ENCODE measurements around the gene MSI1. TPM values are rescaled to one million over a fixed set of nuclear protein-coding genes. Genes with fewer than 3 reads are reported as not detected.
A peak's percentile ranks its signal among the peaks of the same experiment; 100 is the strongest.

MSI1 gene
- total RNA-seq, 1 experiment from 2014 or later = 4.1 TPM

DNA sequence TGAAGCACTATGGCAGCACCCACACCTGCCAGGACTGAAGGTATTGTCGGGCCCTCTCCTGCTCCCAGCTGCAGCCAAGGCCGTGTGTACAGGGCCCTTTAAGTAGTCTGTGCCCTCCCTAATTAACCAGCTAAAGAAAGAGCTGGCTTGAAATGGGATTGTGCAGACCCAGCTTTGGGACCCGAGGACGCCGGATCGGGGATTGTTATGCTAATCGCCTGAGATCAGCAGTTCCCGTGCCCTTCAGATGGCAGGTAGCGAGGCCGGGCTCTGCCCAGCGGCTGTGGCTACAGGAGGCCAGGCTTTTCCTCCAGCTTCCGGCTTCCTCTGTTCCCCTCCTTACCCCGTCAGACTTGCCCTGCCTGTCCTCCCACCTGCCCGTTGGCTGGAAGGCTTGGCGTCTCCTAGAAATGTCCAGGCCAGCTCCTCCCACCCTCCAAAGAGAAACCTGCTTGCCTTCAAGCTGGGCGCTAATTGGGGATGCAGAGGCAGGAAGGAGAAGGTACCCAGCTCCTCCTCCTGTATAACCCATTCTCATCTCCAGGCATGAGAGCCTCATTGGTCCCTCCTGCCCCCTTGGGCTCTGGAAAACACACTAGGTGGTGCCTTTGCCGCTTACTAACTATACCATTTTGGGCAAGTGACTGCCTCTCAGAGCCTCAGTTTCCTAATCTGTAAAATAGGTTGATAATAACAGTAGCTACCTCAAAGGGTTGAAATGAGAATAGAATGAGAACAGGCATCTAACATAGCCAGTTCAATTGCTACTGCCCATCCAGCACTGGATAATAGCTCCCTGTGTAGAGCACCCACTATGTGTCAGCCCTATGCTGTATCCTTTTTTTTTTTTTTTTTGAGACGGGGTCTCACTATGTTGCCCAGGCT, 25.8 kb upstream of the MSI1 start:
- TF ChIP-seq POLR2AphosphoS5 (IDR thresholded peaks at IDR 0.05; ENCODE audit: low read depth, low read length) = no peak
- TF ChIP-seq SIN3A (IDR thresholded peaks at IDR 0.05; ENCODE audit: borderline replicate concordance, insufficient read depth, low read depth, low read length) = no peak
- TF ChIP-seq, protein P1, sequence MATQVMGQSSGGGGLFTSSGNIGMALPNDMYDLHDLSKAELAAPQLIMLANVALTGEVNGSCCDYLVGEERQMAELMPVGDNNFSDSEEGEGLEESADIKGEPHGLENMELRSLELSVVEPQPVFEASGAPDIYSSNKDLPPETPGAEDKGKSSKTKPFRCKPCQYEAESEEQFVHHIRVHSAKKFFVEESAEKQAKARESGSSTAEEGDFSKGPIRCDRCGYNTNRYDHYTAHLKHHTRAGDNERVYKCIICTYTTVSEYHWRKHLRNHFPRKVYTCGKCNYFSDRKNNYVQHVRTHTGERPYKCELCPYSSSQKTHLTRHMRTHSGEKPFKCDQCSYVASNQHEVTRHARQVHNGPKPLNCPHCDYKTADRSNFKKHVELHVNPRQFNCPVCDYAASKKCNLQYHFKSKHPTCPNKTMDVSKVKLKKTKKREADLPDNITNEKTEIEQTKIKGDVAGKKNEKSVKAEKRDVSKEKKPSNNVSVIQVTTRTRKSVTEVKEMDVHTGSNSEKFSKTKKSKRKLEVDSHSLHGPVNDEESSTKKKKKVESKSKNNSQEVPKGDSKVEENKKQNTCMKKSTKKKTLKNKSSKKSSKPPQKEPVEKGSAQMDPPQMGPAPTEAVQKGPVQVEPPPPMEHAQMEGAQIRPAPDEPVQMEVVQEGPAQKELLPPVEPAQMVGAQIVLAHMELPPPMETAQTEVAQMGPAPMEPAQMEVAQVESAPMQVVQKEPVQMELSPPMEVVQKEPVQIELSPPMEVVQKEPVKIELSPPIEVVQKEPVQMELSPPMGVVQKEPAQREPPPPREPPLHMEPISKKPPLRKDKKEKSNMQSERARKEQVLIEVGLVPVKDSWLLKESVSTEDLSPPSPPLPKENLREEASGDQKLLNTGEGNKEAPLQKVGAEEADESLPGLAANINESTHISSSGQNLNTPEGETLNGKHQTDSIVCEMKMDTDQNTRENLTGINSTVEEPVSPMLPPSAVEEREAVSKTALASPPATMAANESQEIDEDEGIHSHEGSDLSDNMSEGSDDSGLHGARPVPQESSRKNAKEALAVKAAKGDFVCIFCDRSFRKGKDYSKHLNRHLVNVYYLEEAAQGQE (IDR thresholded peaks at IDR 0.05; ENCODE audit: insufficient read depth in 1 of 2, low read depth in 2 of 2, low read length in 1 of 2) = no peak
- TF ChIP-seq, protein P2, sequence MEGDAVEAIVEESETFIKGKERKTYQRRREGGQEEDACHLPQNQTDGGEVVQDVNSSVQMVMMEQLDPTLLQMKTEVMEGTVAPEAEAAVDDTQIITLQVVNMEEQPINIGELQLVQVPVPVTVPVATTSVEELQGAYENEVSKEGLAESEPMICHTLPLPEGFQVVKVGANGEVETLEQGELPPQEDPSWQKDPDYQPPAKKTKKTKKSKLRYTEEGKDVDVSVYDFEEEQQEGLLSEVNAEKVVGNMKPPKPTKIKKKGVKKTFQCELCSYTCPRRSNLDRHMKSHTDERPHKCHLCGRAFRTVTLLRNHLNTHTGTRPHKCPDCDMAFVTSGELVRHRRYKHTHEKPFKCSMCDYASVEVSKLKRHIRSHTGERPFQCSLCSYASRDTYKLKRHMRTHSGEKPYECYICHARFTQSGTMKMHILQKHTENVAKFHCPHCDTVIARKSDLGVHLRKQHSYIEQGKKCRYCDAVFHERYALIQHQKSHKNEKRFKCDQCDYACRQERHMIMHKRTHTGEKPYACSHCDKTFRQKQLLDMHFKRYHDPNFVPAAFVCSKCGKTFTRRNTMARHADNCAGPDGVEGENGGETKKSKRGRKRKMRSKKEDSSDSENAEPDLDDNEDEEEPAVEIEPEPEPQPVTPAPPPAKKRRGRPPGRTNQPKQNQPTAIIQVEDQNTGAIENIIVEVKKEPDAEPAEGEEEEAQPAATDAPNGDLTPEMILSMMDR (IDR thresholded peaks at IDR 0.05) = no peak
- TF ChIP-seq TCF7L2 (IDR thresholded peaks at IDR 0.05; ENCODE audit: low read depth, low read length) = no peak
- Histone ChIP-seq H3K9me3 (ENCODE audit: control insufficient read depth, insufficient read depth, low read depth, low read length) (no peaks in the 10 kb centered on the region), H3K27me3 (ENCODE audit: control insufficient read depth, insufficient read depth, low read length) (no peaks in the 10 kb centered on the region), H3K27ac (ENCODE audit: low read length) (no peak overlapping the region), H3K36me3 (ENCODE audit: control insufficient read depth, insufficient read depth, low read length) (no peaks in the 10 kb centered on the region), H3K4me1 (ENCODE audit: control insufficient read depth, insufficient read depth, low read length) (no peaks in the 10 kb centered on the region), H3K4me3 (ENCODE audit: low read depth in 2 of 2, low read length in 2 of 2) (no peak overlapping the region)
- ATAC-seq (peak; percentile 52; the same call in 1 of the 2 replicates), DNase-seq (ENCODE audit: low read depth, low spot score) (no peak)
- POLR2A ChIA-PET = no interaction called here
- in situ Hi-C loops (cut with HindIII; ENCODE audit: low pct_unique_long_range_greater_than_20kb, low sequenced_read_pairs) (no loop called here), intact Hi-C loops (cut with micrococcal nuclease; ENCODE audit: unreplicated experiment) (no loop called here)
- BruUV-seq (replicated peaks) = no TSS peak
- CTCF ChIA-PET = interaction anchor here (0.7 to 0.9 kb wide), 2 partner anchors 28 to 366 kb away, joined by 6 to 9 read pairs; no protein-coding TSS in a partner anchor

GRCh38 chr12:120390540-120391120, 21.7 kb upstream of the MSI1 start:
- H3K9me3 ChIP-seq (ENCODE audit: control insufficient read depth, insufficient read depth, low read depth, low read length) = no peaks in the 10 kb centered on the region
- ChIA-PET POLR2A (no interaction called here), CTCF (no interaction called here)
- TF ChIP-seq TCF7L2 (IDR thresholded peaks at IDR 0.05; ENCODE audit: low read depth, low read length) (no peak), SIN3A (IDR thresholded peaks at IDR 0.05; ENCODE audit: borderline replicate concordance, insufficient read depth, low read depth, low read length) (no peak), POLR2AphosphoS5 (IDR thresholded peaks at IDR 0.05; ENCODE audit: low read depth, low read length) (no peak)
- TF ChIP-seq, protein P2 (IDR thresholded peaks at IDR 0.05) = no peak
- TF ChIP-seq, protein P1 (IDR thresholded peaks at IDR 0.05; ENCODE audit: insufficient read depth in 1 of 2, low read depth in 2 of 2, low read length in 1 of 2) = no peak
- no peaks in the 10 kb centered on the region for H3K36me3 ChIP-seq (ENCODE audit: control insufficient read depth, insufficient read depth, low read length)
- BruUV-seq (replicated peaks) = no TSS peak
- DNase-seq (ENCODE audit: low read depth, low spot score) (no peak), ATAC-seq (no peak)
- intact Hi-C loops (cut with micrococcal nuclease; ENCODE audit: unreplicated experiment) (no loop called here), in situ Hi-C loops (cut with HindIII; ENCODE audit: low pct_unique_long_range_greater_than_20kb, low sequenced_read_pairs) (no loop called here)
- no peak overlapping the region for H3K27ac ChIP-seq (ENCODE audit: low read length)
- no peaks in the 10 kb centered on the region; the same call in 1 of the 2 replicates for H3K4me1 ChIP-seq (ENCODE audit: control insufficient read depth, insufficient read depth, low read length)
- H3K4me3 ChIP-seq (ENCODE audit: low read depth in 2 of 2, low read length in 2 of 2) = no peak overlapping the region
- no peaks in the 10 kb centered on the region for H3K27me3 ChIP-seq (ENCODE audit: control insufficient read depth, insufficient read depth, low read length)

Data from Panc1 (cell line).